ENCODE results near the gene PRKAG1. TPM values are rescaled to one million over a fixed set of nuclear protein-coding genes. Genes with fewer than 3 reads are reported as not detected.

The PRKAG1 gene
- total RNA-seq, 6 donors from 2014 or later = 25.1 to 56.5 (median 42.0) TPM

DNA sequence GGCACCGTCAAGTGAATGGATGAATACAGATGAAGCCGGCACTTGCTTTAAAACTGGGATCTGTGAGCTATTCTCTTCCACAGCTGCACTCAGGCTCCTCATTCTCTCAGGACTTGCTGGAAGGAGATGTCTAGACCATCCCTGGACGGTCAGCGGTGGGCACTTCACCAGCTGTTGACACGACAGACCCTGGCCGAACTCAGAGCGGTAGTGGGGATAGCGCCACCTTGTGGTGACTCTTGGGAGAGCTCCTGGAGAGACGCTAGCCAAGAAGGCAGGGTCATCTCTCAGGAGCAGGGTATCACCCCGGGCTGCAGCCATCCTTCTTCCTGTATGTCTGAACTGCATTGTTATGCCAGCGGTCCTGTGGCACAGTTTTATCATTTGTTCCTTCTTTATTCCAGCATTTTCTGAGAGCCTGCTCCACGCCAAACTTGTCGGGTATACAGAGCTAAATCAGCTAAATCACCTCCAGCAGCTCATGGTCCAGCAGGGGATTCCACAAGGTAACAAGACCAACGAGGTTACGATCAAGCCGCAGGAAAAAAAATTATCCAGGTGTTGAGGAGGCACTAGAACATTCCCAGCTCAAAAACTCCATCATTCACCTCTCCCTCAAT lies 30.4 kb downstream of the PRKAG1 start:
- TF ChIP-seq POLR2AphosphoS5 (IDR thresholded peaks at IDR 0.05) (no peak), EP300 (IDR thresholded peaks at IDR 0.05) (no peak), POLR2A (IDR thresholded peaks at IDR 0.05) (no peak)
- TF ChIP-seq, protein P1, sequence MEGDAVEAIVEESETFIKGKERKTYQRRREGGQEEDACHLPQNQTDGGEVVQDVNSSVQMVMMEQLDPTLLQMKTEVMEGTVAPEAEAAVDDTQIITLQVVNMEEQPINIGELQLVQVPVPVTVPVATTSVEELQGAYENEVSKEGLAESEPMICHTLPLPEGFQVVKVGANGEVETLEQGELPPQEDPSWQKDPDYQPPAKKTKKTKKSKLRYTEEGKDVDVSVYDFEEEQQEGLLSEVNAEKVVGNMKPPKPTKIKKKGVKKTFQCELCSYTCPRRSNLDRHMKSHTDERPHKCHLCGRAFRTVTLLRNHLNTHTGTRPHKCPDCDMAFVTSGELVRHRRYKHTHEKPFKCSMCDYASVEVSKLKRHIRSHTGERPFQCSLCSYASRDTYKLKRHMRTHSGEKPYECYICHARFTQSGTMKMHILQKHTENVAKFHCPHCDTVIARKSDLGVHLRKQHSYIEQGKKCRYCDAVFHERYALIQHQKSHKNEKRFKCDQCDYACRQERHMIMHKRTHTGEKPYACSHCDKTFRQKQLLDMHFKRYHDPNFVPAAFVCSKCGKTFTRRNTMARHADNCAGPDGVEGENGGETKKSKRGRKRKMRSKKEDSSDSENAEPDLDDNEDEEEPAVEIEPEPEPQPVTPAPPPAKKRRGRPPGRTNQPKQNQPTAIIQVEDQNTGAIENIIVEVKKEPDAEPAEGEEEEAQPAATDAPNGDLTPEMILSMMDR (IDR thresholded peaks at IDR 0.05) = peak; percentile 62 to 86 (median 78)
- peaks cover 0 to 7% (median 0%) of the 10 kb centered on the region in 4 donors for H3K27me3 ChIP-seq
- peak in 1 of 2 donors; percentile 65 for DNase-seq

DNA sequence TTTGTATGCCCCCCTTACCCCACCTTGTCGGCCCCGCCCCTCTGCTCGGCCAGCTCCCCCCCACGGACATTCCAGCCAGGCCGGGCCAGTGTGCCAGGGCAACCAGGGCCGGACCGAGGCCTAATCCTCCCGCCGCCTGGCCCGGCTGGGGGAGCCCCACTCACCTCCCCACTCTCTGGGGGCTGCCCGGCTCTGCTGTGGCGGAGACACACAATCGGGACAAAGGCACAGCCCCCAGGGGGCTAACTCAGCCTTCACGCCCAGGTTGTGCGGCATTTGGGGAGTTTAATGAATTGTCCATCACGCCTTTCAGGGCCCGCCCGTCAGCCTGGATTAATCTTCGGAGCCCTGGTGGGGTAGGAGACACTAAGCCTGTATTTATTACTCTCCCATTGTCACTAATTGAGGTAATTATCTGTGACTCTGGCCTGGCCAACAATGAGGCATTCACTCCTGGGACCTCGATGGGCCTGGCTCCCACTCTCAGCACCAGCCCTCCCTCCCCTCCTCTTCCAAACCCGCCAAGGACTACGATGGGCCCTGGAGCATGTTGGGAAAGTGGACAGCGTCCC lies 31.8 kb downstream of the PRKAG1 start:
- TF ChIP-seq, protein P1 (IDR thresholded peaks at IDR 0.05) = no peak
- no peak for TF ChIP-seq POLR2A (IDR thresholded peaks at IDR 0.05)
- TF ChIP-seq EP300 (IDR thresholded peaks at IDR 0.05) = no peak
- no peak for TF ChIP-seq POLR2AphosphoS5 (IDR thresholded peaks at IDR 0.05)
- DNase-seq = peak in 1 of 2 donors; percentile 68
- Histone ChIP-seq H3K4me3 (no peak overlapping the region), H3K36me3 (no peaks in the 10 kb centered on the region), H3K4me1 (no peaks in the 10 kb centered on the region), H3K9me3 (no peaks in the 10 kb centered on the region), H3K27me3 (peaks cover 0 to 14% (median 0%) of the 10 kb centered on the region in 4 donors), H3K27ac (no peak overlapping the region)
- 42 to 50% methylated on average over 9 to 18 of the region's 23 CpGs for WGBS, 2 donors
- ATAC-seq (ENCODE audit: low FRiP score in 2 of 2) = no peak

More for the DNA sequence above, 30.4 kb downstream of the PRKAG1 start:
- WGBS, 2 donors = 25 to 43% methylated on average over 9 to 16 of the region's 16 CpGs
- ATAC-seq (ENCODE audit: low FRiP score in 2 of 2) = peak; percentile 81 to 89
- no peaks in the 10 kb centered on the region for H3K9me3 ChIP-seq
- no peak overlapping the region for H3K27ac ChIP-seq
- H3K4me3 ChIP-seq = no peak overlapping the region
- H3K4me1 ChIP-seq = no peaks in the 10 kb centered on the region
- no peaks in the 10 kb centered on the region for H3K36me3 ChIP-seq

GRCh38 chr12:48985901-48986300 lies 32.7 kb downstream of the PRKAG1 start:
- Histone ChIP-seq H3K27me3 (peaks cover 0 to 23% (median 5%) of the 10 kb centered on the region in 4 donors), H3K36me3 (no peaks in the 10 kb centered on the region), H3K4me1 (peaks cover 6 to 9% (median 8%) of the 10 kb centered on the region in 4 donors), H3K9me3 (no peaks in the 10 kb centered on the region), H3K27ac (no peak overlapping the region), H3K4me3 (no peak overlapping the region)
- TF ChIP-seq EP300 (IDR thresholded peaks at IDR 0.05) = no peak
- TF ChIP-seq, protein P1 (IDR thresholded peaks at IDR 0.05) = no peak
- 71 to 74% methylated on average over 2 of the region's 2 CpGs for WGBS, 2 donors
- no peak for ATAC-seq (ENCODE audit: low FRiP score in 2 of 2)
- DNase-seq = no peak

DNA sequence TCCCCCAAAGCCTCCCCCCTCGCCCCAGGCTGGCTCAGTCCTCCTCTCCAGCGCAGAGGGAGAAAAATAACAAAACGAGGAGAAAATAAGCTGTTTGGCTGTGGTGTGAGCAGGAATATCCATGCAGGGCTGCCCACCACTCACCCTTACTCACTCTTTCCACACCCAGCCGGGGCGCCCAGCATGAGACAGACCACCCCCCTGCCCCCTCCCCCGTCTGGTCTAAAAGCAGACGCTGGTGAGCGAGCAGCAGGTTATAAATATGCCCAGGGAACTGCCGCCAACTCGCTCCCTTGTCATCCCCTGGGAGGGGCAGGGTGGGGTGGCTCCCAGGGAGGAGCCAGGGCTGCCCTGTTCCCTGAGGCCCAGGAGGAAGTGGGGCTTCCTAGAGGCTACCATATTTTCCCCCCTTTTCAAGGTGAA lies 33.1 kb downstream of the PRKAG1 start:
- 33 to 57% methylated on average over 5 to 10 of the region's 10 CpGs for WGBS, 2 donors
- Histone ChIP-seq H3K4me3 (no peak overlapping the region), H3K9me3 (no peaks in the 10 kb centered on the region), H3K27ac (no peak overlapping the region), H3K4me1 (peaks cover 10 to 13% (median 12%) of the 10 kb centered on the region in 4 donors), H3K36me3 (no peaks in the 10 kb centered on the region), H3K27me3 (peaks cover 0 to 26% (median 9%) of the 10 kb centered on the region in 4 donors)
- peak in 1 of 2 donors; percentile 45 for DNase-seq
- TF ChIP-seq, protein P1 (IDR thresholded peaks at IDR 0.05) = no peak
- no peak for TF ChIP-seq POLR2A (IDR thresholded peaks at IDR 0.05)
- no peak for TF ChIP-seq EP300 (IDR thresholded peaks at IDR 0.05)
- no peak for TF ChIP-seq POLR2AphosphoS5 (IDR thresholded peaks at IDR 0.05)
- ATAC-seq (ENCODE audit: low FRiP score in 2 of 2) = no peak
